OCI-M1 (cell line): ENCODE data around the gene LMF1.
"Not testable (repeated sequence)": the region's sequence is repeated elsewhere in the genome, so short reads cannot be mapped to it uniquely, and the experiment has no call there.

Experiments used
- DNase-seq: peaks from one replicate; lab custom pipeline; 2025; lab: John Stamatoyannopoulos, UW

LMF1 gene

DNA sequence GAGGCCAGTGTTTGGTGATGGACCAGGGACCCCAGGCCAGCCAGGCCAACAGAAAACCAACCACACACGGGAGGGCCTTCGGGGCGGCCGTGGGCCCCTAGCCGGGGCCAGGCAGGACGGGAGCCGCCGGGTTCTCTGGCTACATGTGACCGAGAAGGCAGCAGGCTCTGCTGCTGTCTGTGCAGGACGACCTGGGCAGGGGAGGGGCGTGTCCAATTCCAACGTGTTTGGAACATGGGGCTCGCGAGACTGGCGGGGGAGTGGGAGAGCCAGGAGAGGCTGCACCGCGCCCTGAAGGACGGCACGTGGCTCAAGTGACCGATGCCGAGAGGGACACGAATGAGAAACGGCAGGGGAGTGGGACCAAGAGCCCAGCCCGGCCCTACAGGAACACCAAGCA is 75.4 kb downstream of the LMF1 start:
- no peak for DNase-seq

DNA sequence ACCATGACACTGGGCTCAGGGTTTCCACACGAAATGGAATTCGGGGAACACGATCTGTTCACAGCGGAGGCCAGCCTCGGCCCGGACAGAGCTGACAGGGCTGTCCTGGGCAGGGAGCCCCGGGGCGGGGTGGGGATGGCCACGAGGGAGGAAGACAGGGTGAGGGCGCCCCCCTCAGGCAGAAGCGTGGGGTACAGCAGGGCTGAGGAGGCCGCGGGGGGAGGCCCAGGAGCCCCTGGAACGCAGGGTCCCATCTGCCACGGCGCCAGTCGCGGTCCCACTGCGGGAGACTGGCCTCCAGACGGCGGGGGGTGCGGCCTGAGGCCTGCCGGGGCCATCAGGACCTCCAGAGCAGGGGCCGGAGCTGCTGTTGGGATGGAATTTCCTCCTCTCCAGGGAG is 75.9 kb downstream of the LMF1 start:
- no peak for DNase-seq

DNA sequence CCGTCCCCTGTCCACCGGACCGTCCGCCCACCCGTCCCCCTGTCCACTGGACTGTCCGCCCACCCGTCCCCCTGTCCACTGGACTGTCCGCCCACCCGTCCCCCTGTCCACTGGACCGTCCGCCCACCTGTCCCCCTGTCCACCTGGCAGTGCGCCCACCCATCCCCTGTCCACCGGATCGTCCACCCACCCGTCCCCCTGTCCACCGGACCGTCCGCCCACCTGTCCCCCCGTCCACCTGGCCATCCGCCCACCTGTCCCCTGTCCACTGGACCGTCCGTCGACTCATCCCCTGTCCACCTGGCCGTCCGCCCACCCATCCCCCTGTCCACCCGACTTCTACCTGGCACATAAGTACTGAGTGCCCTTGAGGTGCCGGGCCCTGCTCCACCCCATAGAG is 76.6 kb downstream of the LMF1 start:
- DNase-seq = no peak

DNA sequence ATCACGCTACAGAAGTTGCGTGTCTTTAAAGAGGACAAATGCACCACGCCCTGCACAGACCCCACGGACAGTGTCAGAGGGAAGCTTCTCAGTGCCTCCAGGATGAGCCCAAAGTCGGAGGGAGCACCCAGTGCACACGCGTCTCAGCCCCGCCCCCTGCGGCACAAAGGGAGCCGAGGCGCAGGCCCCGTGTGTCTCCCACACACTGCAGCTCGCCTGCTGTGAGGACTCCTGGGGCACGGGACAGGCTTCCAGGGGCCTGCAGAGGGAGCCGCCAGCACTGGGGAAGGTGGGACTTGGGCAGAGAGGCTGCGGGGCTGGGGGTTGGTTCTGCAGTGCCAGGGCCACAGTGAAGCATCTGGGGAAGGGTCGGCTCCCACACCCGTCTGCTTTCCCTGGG is 77.4 kb downstream of the LMF1 start:
- DNase-seq = no peak

DNA sequence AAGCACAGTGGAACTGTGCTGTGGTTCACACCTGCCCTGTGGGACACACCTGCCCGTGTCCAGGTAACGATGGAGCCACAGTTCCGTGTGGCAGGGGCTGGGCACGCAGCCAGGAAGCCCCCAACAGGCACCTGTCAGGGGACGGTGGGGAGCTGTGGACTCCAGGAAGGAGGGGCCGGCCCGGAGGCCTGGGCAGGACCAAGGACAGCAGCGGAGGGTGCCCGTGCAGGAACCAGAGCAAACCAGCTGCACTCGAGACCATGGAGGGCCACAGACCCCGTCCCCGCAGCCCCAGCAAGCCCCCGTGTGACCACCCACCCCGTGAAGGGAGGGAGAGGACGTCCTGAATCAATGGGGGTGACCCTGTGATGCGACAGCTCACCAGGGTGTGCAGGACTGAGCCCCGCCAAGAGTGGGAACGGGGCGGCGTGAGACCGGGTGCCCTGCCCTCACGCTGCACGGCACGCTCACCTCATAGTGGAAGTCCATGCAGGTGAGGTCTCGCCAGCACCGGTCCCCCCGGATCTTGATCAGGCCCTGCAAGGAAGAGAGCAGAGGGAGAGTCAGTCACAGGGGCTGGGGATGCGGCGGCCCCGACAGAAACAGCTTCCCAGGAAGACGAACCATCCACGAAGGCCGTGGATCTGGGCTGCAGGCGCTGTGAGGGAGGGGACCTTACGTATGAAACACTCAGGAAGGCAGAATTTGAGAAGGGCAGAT is 78.1 kb downstream of the LMF1 start:
- no peak for DNase-seq

DNA sequence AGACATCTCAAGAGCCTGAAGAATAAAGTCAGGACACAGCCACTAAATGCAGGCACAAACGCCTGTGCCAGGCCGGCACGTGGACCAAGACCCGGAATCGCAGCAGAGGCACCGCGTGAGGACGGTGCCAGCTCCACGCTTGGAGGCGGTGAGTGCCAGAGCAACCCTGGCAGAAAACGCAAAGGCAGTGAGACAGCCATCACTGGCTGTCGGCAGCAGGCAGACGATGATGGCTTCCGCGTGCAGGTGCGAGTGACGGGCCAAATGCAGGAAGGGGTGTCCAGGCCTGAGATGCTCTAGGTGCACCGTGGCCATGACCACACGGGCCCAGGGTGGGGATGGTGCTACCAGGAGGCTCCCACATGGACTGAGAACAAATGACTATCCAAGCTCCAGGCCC is 78.8 kb downstream of the LMF1 start:
- DNase-seq = no peak

DNA sequence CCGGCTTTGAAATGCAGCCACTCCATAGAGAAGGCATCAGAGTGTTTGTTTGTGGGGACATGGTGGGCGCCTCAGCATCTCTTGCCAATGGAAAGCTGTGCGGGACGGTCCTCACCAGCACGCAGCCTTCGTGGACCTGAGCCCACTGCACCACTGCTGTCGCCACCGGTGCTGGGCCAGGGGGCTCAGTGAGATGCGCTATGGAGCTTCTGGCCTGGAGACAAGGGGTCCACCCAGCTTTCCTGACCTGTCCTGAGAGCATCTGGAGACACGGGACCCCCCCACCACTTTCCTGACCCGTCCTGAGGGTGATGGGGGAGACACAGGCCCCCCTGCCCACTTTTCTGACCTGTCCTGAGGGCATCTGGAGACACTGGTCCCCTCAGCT is 79.4 kb downstream of the LMF1 start:
- no peak for DNase-seq

DNA sequence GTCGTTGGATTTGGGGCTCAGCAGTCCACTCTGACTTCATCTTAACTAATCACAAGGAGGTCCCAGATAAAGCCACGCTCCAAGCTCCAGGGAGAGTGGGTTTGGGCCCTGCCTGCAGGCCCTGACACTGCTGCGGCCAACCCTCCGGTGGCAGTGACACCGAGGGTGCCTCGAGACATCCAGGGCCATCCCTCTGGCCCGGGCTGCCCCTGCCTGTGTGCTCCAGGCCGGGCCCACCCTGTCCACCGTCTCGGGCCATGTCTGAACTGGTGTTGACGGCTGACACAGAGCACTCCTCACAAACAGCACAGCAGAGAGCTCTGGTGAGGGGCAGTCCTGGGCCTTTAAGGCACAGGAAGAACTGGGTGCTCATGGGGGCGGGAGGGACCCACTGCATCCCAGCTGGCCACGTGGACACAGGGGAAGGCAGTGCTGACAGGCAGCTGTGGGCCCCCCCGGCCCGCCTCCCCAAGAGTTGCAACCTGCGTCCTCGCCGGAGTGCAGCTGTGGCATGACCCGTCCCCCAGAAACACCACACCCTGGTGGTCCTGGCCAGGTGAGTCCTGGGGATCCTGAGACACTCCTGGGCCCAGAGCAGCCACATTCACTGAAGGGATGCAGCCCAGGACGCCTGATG is 80.0 kb downstream of the LMF1 start:
- DNase-seq = no peak

DNA sequence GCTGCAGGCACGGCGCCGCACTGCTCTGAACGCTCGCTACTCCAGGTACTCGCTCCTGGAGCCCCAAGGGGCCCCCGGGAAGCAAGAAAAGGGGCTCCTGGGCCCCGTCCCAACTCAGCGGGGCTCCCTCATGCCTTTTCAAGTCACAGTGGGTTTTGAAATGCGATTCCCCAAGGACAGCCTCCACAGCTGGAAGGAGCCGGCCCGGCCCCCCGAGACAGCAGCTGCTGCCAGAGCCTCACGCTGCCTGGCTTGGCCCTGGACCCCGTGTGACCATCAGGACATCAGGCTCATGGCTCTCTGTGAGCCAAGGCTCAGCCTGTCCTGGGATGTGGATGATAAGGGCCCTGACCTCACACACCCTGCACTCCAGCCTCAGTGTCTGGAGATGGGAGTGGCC is 80.6 kb downstream of the LMF1 start:
- DNase-seq = peak; percentile 4

DNA sequence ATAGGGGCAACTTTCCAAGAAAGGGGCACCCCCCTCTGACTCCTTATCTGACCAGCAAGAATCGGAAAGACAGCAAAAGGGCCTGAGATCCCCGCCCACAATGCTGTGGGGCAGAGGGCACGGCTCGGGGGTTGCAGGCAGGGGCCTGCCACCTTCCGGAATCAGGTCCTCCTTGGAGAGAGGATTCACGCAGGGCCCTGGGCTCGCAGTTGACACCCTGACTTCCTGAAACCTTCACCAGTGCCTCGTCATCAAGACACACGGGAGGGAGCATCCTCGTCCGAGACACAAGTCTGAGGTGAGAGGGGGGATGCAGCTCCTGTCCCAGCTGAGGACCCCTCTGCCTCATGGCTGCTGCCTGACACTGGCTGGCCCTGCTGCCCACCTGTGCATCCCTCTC is 81.2 kb downstream of the LMF1 start:
- DNase-seq = no peak

DNA sequence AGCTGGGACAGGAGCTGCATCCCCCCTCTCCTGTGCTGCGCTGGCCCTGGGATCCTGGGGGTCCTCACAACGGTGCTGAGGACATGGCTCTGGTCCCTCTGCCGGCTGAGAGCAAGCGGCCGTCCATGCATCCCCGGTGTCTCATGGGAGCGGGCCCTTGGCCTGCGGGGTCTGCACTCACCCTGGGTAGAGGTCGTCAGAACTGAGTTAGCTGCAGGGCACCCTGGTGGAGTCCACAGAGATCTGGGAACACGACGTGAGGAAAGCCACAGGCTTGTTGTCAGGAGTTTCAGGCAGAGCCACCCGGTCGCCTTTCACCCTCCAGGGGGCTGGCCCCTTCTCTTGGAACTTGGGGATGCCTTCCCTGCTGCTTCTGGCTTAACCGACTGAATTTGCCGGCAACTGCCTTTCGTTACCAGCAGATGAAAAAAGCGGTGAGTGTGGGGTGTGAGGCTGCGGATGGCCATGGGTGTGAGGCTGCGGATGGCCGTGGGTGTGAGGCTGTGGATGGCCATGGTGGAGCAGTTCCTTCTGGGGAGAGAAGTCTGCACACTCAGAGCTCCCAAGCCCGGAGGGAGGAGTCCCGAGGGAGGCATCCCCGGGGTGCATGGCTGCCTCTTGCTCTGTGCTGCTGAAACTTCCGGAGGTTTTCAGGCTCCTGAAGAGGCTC is 81.7 kb downstream of the LMF1 start:
- DNase-seq = no peak

DNA sequence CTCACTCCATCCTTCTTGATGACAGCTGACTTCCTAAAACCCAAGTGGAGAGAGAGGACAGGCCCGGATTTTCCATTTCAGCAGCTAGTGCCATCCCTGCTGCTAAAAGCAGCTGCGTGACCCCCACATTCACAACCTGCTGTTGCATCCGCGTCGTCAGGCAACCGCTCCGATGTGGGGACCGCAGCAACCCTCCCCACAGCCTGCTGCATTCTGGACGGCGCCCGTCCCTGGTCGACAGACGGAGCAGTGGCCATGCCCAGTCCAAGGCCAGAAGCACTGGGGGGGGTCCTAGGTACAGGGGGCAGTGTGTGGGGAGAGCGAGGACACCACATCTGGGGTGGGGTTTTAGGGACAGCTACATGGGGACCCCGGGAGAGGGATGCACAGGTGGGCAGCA is 82.3 kb downstream of the LMF1 start:
- not testable (repeated sequence) for DNase-seq

DNA sequence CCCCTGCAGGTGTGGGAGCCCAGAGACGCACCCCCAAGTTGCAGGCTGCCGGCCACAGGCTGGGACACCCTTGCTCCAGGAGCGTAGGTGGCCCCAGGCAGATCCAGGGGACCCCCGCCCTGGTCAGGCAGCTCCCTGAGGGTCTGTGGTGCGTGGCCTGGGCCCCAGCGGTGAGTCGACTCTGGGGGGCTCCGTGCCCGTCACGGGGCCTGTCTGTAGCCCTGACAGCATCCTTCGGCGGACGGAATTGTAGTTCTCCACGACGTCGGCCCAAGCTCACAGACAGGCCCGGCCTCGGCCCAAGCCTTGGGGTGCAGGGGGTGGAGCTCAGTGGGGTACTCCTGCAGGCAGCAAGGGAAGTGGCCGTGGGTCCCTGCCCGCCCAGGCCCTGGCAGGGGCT is 82.9 kb downstream of the LMF1 start:
- no peak for DNase-seq

DNA sequence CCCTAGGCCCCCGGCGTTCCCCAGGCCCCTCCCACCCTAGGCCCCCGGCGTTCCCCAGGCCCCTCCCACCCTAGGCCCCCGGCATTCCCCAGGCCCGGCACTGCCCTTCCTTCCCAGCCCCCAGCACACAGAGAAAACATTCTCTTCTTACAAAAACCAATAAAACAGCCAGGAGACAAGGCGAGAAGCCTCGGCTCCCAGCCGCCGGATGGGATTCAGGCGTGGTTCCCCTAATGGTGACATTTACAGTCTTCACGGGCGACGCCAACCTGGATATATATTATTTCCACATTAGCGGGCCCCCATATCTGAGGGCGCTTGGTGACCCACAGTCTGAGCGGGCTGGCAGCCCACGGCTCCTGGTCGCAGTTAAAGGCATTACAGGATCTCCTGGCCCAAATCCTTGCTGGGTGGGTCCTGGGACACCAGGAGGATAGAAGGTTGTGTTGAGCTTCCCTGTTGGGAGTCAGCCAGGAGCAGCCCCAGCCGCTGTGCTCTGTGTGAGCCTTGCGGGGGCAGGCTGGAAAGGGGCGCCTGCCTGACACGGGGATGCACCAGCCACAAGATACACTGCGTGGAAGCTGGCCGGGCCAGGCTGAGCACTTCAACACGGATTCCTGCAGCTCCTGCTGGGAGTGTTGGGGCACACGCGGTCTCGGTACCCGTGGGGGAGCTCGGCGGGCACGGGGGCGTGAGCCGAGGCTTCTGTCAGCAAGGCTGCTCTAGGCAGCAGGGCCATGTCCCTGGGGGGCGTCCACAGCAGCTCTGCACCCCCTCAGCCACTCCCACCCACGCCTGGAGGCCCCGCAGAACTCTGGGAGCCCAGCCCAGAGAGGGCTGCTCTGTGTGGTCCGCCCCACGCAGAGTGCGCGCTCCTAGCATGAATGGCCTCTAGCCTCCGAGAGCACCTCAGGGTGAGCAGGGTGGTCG is 83.7 kb downstream of the LMF1 start:
- DNase-seq = no peak

DNA sequence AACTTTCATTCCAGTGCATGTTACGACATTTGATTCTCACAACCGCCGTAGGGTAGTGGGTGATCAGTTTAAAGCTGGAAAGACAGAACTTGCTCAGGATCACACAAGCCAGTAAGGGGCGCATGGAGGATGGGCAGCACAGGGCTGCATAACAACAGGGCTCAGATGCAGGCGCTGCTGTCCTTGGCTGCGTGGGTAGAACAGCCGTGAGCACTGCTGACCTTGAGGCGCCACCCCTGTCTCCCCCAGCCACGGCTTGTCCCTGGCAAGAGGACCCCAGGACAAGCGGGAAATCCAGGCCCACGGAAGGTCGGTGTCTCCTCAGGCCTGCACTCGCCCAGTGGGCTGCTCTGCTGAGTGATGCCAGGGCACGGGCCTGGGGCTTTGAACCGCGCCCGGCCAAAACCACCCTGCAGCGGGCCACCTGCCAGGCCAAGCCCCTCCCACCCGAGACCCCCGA is 84.7 kb downstream of the LMF1 start:
- DNase-seq = no peak

DNA sequence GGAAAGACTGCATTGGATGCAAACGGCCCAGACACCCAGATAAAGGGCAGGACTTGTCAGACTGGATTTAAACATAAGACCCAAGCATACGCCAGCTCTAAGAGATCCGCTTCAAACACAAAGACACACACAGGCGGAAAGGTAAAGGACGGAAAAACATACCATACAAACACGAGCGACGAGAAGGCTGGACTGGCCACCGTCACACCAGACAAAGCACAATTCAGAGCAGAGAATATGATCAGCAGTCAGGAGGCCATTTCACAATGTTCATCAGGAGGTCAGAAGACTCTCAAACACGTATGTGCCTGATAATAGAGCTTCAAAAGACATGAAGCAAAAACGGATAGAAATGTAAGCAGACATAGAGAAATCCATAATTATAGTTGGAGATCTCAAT is 85.4 kb downstream of the LMF1 start:
- no peak for DNase-seq

DNA sequence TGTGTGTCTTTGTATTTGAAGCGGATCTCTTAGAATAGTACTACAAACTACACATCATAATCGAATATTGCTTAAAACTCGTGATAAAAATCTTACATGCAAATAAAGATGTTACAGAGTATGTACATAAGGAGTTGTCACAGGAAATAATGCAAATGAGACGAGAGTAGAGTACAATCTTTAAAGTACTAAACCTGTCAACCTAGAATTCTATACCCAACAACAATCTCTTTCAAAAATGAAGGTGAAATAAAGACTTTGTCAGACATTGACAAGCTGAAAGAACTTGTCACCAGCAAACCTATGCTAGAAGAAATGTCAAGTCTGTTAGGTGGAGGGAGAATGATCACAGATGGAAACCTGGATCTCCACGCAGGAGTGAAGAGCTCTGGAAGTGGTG is 86.6 kb downstream of the LMF1 start:
- no peak for DNase-seq

DNA sequence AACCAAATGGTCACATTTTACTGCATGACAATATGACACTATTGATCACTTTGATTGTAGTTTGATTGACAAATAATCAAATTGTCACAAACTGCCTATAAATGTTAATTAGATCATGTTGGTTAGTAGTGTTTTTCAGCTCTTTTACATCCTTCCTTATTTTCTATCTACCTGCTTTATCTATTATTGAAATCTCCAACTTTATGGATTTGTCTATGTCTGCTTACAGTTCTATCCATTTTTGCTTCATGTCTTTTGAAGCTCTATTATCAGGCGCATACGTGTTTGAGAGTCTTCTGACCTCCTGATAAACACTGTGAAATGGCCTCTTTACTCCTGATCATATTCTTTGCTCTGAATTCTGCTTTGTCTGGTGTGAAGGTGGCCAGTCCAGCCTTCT is 87.0 kb downstream of the LMF1 start:
- no peak for DNase-seq

DNA sequence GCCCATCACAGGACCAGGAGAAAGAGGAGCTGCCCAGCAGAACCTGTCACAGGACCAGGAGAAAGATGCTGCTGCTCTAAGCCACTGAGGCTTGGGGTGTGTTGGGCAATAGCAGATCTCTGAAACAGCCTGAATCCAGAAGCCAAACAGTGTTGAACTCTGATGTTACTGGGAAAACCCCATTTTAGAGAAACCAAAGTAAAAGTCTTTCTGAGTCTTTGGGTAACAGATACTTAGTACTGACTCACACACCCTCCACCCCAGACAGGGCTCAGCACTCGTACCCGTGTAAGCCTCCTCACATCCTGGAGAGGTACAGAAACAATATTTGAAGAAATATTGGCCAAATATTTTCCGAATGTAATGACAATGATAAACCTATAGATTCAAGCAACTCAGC is 87.4 kb downstream of the LMF1 start:
- DNase-seq = no peak

DNA sequence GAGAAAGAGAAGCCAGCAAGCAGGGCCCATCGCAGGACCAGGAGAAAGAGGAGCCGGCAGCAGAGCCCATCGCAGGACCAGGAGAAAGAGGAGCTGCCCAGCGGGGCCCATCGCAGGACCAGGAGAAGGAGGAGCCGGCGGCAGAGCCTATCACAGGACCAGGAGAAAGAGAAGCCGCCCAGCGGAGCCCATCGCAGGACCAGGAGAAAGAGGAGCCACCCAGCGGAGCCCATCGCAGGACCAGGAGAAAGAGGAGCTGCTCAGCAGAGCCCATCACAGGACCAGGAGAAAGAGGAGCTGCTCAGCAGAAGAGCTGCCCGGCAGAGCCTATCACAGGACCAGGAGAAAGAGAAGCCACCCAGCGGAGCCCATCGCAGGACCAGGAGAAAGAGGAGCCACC is 88.1 kb downstream of the LMF1 start:
- not testable (repeated sequence) for DNase-seq

DNA sequence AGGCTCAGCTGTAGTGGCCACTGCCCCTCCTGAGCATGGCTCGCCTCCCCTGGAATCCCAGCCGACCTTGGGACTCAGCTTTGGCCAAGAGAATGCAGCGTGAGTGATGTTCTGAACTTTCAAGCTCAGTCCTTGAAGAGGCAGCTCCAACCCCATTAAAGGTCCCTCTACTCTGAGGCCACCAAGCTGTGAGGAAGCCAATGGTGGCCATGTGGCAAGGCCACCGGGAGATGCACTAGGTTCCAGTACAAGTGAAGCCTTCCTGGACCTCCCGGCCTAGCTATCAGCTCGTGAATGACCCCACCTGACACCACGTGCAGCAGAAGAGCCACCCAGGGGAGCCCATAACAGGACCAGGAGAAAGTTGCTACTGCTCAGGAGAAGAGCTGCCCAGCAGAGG is 88.5 kb downstream of the LMF1 start:
- DNase-seq = no peak
